ENCODE data around the gene UBAC1. TPM values are rescaled to one million over a fixed set of nuclear protein-coding genes. Genes with fewer than 3 reads are reported as not detected.

UBAC1 gene
- total and polyA plus RNA-seq, 9 of the 15 experiments (the other 6 are each of a cell fraction or from before 2014, with no cell fraction given) = 94.0 to 399 (median 228) TPM

- DNase-seq (ENCODE audit: extremely low read depth in 1 of 4, low spot score in 3 of 4) (no peak), FAIRE-seq (no peak), ATAC-seq (no peak)
- 93% methylated on average over 31 of the region's 36 CpGs for WGBS (ENCODE audit: insufficient coverage, low coverage, missing lambda C conversion rate)
- H3K27me3 ChIP-seq (ENCODE audit: control insufficient read depth in 2 of 2, insufficient read depth in 2 of 2, low read length in 2 of 2) = no peaks in the 10 kb centered on the region
- H2AFZ ChIP-seq (ENCODE audit: low read depth, low read length) = no peak overlapping the region
- H3K9me1 ChIP-seq (ENCODE audit: control insufficient read depth, insufficient read depth, low read length) = peaks cover 18% of the 10 kb centered on the region
- BruUV-seq (replicated peaks) = no TSS peak
- peaks cover 36% of the 10 kb centered on the region; the same call in 1 of the 3 replicates for H3K36me3 ChIP-seq (ENCODE audit: control insufficient read depth, insufficient read depth, low read length)
- no peak overlapping the region; a peak in 1 of 4 replicates for H3K9ac ChIP-seq (ENCODE audit: insufficient read depth in 1 of 2, low read depth in 2 of 2, low read length in 2 of 2)
- TF ChIP-seq SUPT5H (IDR thresholded peaks at IDR 0.05) = 0 out of 2 replicates have a peak, but pooled peaks have one; percentile 26
- TF ChIP-seq RBM22 (IDR thresholded peaks at IDR 0.05; ENCODE audit: low read depth, low read length, poor library complexity, severe bottlenecking) = peak; percentile 84
- TF ChIP-seq ZNF445 (CRISPR knock-in tag; IDR thresholded peaks at IDR 0.05; ENCODE audit: low read depth) = no peak
- no peak for TF ChIP-seq ZNF589 (CRISPR knock-in tag; IDR thresholded peaks at IDR 0.05; ENCODE audit: low read depth)
- TF ChIP-seq POLR2G (IDR thresholded peaks at IDR 0.05; ENCODE audit: low read depth, low read length) = peak; percentile 38; the same call in 1 of the 2 replicates
- no peak for TF ChIP-seq PRPF4 (IDR thresholded peaks at IDR 0.05; ENCODE audit: insufficient read depth, low read depth, low read length, poor library complexity, severe bottlenecking)
- 0 out of 2 replicates have a peak, but pooled peaks have one; percentile 39 for TF ChIP-seq TARDBP (IDR thresholded peaks at IDR 0.05)
- TF ChIP-seq PHF20 (IDR thresholded peaks at IDR 0.05; ENCODE audit: partially characterized antibody) = peak; percentile 27
- TF ChIP-seq REST (IDR thresholded peaks at IDR 0.05; ENCODE audit: borderline replicate concordance) = no peak
- TF ChIP-seq REST (CRISPR knock-in tag; IDR thresholded peaks at IDR 0.05; ENCODE audit: low read depth) = no peak
- peak in 1 of 2 experiments; percentile 43; a peak in 1 of 4 replicates for TF ChIP-seq KDM1A (IDR thresholded peaks at IDR 0.05)
- no peaks in the 10 kb centered on the region; the same call in 1 of the 2 replicates for H4K20me1 ChIP-seq (replicated peaks; ENCODE audit: control insufficient read depth, insufficient read depth, low read length)
- in situ Hi-C loops (cut with MboI) = no loop called here
- H3K4me3 ChIP-seq = no peak overlapping the region
- ChIA-PET CTCF (ENCODE audit: low intra/inter-chr PET ratio) (no interaction called here), POLR2A (interaction anchor here (1.4 kb wide), 1 partner anchor 10 kb away, joined by 6 read pairs; no protein-coding TSS in a partner anchor)
- no peak overlapping the region for H3K4me2 ChIP-seq (ENCODE audit: insufficient read depth, low read length)
- H3K4me1 ChIP-seq (replicated peaks in 1 of 2; ENCODE audit: control insufficient read depth in 2 of 2, insufficient read depth in 2 of 2, low read length in 2 of 2) = peaks cover 7 to 67% of the 10 kb centered on the region in 2 experiments
- H3K27ac ChIP-seq (ENCODE audit: extremely low read depth, low read depth, low read length) = no peak overlapping the region
- no peaks in the 10 kb centered on the region for H3K9me3 ChIP-seq (replicated peaks; ENCODE audit: control insufficient read depth, insufficient read depth, low read depth, low read length)
- intact Hi-C loops (cut with micrococcal nuclease) = no loop called here
- no peaks in the 10 kb centered on the region for H3K79me2 ChIP-seq (ENCODE audit: control insufficient read depth, insufficient read depth, low read length)
These were observed 46.2 kb upstream of the UBAC1 start for GRCh38 chr9:136007276-136007933.
